GM21447 (cell line): Measurements from ENCODE around the gene OARD1.
"Not testable (repeated sequence)": the region's sequence is repeated elsewhere in the genome, so short reads cannot be mapped to it uniquely, and the experiment has no call there.

Experiments used
- ATAC-seq: cut with Tn5 transposase; IDR thresholded peaks from one replicate; pipeline ENCODE4 v1.9.1; 2021; ENCODE audit not compliant: unreplicated experiment

OARD1 gene

GRCh38 chr6:41071923-41072835 lies at the start of gene OARD1:
Gene OARD1, minus strand, starts transcription at chr6:41072356. Its CDS starts 722 bp downstream, at chr6:41071634.
- ATAC-seq = peak; percentile 68

GRCh38 chr6:41120058-41120457 lies 47.9 kb upstream of the OARD1 start:
- ATAC-seq = no peak

GRCh38 chr6:41119508-41119907 lies 47.4 kb upstream of the OARD1 start:
- ATAC-seq = no peak

- ATAC-seq = not testable (repeated sequence)
These were observed 42.9 kb upstream of the OARD1 start for GRCh38 chr6:41115027-41115426.

GRCh38 chr6:41111017-41111416 lies 38.9 kb upstream of the OARD1 start:
- no peak for ATAC-seq

- no peak for ATAC-seq
These were observed 31.7 kb upstream of the OARD1 start for GRCh38 chr6:41103847-41104246.

GRCh38 chr6:41100871-41101287 lies 28.7 kb upstream of the OARD1 start:
- ATAC-seq = no peak

GRCh38 chr6:41098366-41098765 lies 26.2 kb upstream of the OARD1 start:
- ATAC-seq = no peak

GRCh38 chr6:41097467-41098090 lies 25.4 kb upstream of the OARD1 start:
- ATAC-seq = no peak

GRCh38 chr6:41093729-41094128 lies 21.6 kb upstream of the OARD1 start:
- ATAC-seq = no peak

GRCh38 chr6:41092421-41093140 lies 20.4 kb upstream of the OARD1 start:
- ATAC-seq = no peak

GRCh38 chr6:41090841-41091761 lies 18.9 kb upstream of the OARD1 start:
- ATAC-seq = no peak

GRCh38 chr6:41088451-41088850 lies 16.3 kb upstream of the OARD1 start:
- no peak for ATAC-seq

GRCh38 chr6:41085182-41085581 lies 13.0 kb upstream of the OARD1 start:
- ATAC-seq = no peak

GRCh38 chr6:41083072-41083471 lies 10.9 kb upstream of the OARD1 start:
- ATAC-seq = no peak

- ATAC-seq = no peak
These were observed 8.5 kb upstream of the OARD1 start for GRCh38 chr6:41080621-41081020.

GRCh38 chr6:41079080-41079479 lies 6.9 kb upstream of the OARD1 start:
- ATAC-seq = no peak

GRCh38 chr6:41078101-41078500 lies 5.9 kb upstream of the OARD1 start:
- ATAC-seq = no peak

GRCh38 chr6:41077536-41077935 lies 5.4 kb upstream of the OARD1 start:
- ATAC-seq = no peak
